RWPE1 (cell line): ENCODE data around the gene SPATA45.
"Not testable (repeated sequence)": the region's sequence is repeated elsewhere in the genome, so short reads cannot be mapped to it uniquely, and the experiment has no call there.

Experiments
- CTCF ChIA-PET: fragments of 350-600 bp; sonication (Branson Sonifier 250); formaldehyde crosslinking; extraction: SDS; loops from one replicate; lab custom pipeline; 2021; lab: Yijun Ruan, JAX
- POLR2A ChIA-PET: fragments of 400-600 bp; formaldehyde crosslinking; extraction: SDS; loops from one replicate; lab custom pipeline; 2020; ENCODE audit warnings: antibody characterized with exemption; ENCODE audit not compliant: low non-redundant PET; lab: Yijun Ruan, JAX
- DNase-seq: peaks from one replicate; pipeline ENCODE4 v3.0.0; 2012; ENCODE audit warnings: low spot score
- H3K27ac ChIP-seq: fragments of 450-650 bp; 2 replicates; pipeline ENCODE4 v1.5.1; 2017
- TF ChIP-seq, protein P1 (sequence below): fragments of 450-650 bp; conservative IDR thresholded peaks from 2 replicates; pipeline ENCODE4 v1.5.1; 2017; ENCODE audit warnings: low read depth, mild to moderate bottlenecking

Gene SPATA45

DNA sequence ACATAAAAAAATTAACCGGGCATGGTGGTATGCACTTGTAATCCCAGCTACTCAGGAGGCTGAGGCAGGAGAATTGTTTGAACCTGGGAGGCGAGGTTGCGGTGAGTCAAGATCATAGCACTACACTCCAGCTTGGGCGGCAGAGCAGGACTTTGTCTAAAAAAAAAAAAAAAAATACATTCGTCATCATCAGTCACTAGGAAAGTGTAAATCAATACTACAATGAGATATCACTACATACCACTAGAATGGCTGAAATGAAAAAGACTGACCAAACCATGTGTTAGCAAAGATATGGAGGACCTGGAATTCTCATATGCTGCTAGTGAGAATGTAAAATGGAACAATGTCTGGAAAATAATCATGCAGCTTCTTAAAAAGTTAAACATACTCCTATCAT, 9.3 kb downstream of the SPATA45 start:
- no peak for DNase-seq
- no peak overlapping the region for H3K27ac ChIP-seq
- POLR2A ChIA-PET = no interaction called here
- TF ChIP-seq, protein P1, sequence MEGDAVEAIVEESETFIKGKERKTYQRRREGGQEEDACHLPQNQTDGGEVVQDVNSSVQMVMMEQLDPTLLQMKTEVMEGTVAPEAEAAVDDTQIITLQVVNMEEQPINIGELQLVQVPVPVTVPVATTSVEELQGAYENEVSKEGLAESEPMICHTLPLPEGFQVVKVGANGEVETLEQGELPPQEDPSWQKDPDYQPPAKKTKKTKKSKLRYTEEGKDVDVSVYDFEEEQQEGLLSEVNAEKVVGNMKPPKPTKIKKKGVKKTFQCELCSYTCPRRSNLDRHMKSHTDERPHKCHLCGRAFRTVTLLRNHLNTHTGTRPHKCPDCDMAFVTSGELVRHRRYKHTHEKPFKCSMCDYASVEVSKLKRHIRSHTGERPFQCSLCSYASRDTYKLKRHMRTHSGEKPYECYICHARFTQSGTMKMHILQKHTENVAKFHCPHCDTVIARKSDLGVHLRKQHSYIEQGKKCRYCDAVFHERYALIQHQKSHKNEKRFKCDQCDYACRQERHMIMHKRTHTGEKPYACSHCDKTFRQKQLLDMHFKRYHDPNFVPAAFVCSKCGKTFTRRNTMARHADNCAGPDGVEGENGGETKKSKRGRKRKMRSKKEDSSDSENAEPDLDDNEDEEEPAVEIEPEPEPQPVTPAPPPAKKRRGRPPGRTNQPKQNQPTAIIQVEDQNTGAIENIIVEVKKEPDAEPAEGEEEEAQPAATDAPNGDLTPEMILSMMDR = no peak
- CTCF ChIA-PET = no interaction called here

DNA sequence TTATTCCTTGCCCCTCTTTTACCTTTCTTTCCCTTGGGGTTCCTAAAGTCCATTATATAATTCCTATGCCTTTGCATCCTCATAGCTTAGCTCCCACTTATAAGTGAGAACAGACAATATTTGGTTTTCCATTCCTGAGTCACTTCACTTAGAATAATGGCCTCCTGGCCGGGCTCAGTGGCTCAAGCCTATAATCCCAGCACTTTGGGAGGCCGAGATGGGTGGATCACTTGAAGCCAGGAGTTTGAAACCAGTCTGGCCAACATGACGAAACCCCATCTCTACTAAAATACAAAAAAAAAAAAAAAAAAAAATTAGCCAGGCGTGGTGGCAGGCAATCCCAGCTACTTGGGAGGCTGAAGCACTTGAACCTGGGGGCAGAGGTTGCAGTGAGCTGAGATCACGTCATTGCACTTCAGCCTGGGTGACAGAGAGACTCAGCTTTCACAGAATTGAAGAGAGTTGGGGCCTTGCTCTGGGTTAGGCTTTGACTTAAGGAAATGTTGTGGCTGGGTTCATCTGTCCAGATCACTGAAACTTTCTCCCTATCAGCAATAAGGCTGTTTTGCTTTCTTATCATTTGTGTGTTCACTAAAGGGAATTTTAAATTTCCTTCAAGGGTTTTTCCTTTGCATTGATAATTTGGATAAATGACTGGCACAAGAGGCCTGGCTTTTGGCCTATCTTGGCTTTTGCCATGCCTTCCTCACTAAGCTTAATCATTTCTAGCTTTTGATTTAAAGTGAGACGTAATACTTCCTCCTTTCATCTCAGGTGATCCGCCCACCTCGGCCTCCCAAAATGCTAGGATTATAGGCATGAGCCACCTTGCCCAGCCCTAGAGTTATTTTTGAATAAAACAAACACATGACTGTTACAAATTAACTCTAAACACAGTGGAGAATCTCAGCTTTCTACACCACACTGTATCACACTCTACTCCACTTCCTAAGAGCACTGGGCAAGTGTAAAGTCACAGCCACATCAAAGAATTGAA, 13.9 kb downstream of the SPATA45 start:
- POLR2A ChIA-PET, H3K27ac ChIP-seq, DNase-seq: not testable (repeated sequence)
- CTCF ChIA-PET = interaction anchor here (0.6 to 1.3 kb wide), 2 partner anchors 11 to 168 kb away, joined by 4 to 5 read pairs; no protein-coding TSS in a partner anchor

DNA sequence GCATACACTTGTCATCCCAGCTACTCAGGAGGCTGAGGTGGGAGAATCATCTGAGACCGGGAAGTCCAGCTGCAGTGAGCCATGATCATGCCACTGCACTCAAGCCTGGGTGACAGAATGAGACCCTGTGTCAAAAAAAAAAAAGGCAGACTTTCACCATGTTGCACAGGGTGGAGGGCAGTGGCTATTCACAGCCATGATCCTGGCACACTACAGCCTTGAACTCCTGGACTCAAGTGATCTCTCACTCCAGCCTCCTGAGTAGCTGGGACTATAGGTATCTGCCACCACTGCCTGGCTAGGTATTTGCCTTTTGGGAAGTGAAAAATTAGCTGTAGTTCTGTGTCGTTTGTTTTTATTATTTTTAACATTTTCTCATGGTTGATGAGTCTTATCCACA, 19.1 kb downstream of the SPATA45 start:
- POLR2A ChIA-PET = no interaction called here
- TF ChIP-seq, protein P1 = no peak
- no peak overlapping the region for H3K27ac ChIP-seq
- CTCF ChIA-PET = interaction anchor here (0.6 to 0.7 kb wide), 2 partner anchors 9 to 39 kb away, joined by 3 to 4 read pairs; no protein-coding TSS in a partner anchor
- DNase-seq = no peak

DNA sequence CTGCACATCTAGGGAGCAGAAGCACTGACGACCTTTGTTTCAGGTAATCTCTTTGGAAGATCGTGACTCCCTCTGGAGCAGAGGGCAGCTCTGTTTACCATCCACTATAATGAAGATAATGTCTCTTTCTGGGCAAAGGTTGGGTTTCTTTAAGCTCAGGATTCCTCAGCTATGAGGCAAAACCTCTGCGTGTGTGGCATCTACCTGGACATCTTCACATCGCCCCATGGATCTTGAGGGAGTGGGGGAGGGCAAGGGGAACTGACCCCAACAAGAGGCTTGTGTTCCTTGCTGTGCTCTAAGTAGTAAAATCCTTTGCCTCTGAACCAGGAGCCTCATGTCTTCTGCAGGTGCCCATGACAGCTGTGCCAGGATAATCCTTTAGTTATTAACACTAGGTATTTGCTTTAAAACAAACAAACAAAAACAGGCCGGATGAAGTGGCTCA, 19.6 kb downstream of the SPATA45 start:
- ChIA-PET POLR2A (no interaction called here), CTCF (no interaction called here)
- no peak overlapping the region for H3K27ac ChIP-seq
- DNase-seq = no peak
- TF ChIP-seq, protein P1 = no peak

DNA sequence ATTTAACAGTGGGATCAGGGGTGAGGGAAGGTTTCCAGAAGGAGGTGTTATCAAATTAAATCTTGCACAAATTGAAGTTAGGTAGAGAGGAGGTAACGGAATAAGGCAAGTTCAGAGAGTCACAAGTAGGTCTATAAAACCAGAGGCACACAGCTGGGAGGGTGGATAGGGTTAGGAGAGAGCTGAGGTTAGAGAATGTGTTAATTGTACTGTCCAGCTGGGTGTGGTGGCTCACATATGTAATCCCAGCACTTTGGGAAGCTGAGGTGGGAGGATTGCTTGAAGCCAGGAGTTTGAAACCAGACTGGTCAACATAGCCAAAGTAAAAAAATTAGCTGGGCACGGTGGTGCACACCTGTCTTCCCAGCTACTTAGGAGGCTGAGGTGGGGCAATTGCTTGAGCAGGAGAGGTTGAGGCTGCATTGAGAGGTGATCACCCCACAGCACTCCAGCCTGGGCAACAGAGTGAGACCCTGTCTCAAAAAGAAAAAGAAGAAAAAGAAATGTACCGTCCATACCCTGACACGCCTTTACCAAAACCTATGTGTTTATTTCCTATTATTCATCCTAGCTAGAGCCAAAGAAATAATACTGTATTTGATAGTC, 20.2 kb downstream of the SPATA45 start:
- ChIA-PET CTCF (no interaction called here), POLR2A (no interaction called here)
- H3K27ac ChIP-seq = no peak overlapping the region
- DNase-seq = no peak
- TF ChIP-seq, protein P1 = no peak

DNA sequence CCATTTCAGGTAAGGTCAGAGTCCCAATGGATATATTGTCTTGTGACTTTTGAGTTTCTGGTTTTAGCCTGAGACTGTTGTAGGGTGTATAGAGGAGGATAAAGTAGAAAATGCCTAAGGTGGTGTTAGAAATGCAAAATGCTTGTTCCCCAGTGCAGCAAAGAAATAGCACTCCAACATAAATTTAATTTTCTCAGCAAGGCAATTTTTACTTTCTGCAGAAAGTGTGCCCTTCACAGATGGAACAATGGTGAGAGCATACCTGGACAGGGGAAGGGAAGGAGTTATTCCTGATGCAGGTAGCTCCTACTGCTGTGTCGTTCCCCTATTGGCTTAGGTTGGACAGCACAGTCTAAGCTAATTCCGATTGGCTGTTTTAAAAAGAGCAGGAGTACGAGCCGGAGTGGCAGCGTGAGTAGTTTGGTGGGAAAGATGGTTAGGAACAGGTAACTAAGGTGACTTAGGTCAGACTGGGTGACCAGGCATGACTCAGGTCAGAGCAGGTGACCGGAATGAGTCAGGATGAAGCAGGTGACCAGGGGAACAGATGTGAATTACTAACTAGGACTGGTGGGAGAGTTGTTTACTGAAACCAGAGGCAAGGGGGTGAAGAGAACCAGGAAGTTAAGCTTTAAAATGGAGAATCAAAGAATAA, 21.5 kb downstream of the SPATA45 start:
- CTCF ChIA-PET = no interaction called here
- TF ChIP-seq, protein P1 = no peak
- POLR2A ChIA-PET = no interaction called here

More for the DNA sequence above, 21.5 kb downstream of the SPATA45 start:
- no peak overlapping the region for H3K27ac ChIP-seq
- no peak for DNase-seq
